ENCODE measurements around the gene ZHX3. TPM values are rescaled to one million over a fixed set of nuclear protein-coding genes. Genes with fewer than 3 reads are reported as not detected.

ZHX3 gene, protein sequence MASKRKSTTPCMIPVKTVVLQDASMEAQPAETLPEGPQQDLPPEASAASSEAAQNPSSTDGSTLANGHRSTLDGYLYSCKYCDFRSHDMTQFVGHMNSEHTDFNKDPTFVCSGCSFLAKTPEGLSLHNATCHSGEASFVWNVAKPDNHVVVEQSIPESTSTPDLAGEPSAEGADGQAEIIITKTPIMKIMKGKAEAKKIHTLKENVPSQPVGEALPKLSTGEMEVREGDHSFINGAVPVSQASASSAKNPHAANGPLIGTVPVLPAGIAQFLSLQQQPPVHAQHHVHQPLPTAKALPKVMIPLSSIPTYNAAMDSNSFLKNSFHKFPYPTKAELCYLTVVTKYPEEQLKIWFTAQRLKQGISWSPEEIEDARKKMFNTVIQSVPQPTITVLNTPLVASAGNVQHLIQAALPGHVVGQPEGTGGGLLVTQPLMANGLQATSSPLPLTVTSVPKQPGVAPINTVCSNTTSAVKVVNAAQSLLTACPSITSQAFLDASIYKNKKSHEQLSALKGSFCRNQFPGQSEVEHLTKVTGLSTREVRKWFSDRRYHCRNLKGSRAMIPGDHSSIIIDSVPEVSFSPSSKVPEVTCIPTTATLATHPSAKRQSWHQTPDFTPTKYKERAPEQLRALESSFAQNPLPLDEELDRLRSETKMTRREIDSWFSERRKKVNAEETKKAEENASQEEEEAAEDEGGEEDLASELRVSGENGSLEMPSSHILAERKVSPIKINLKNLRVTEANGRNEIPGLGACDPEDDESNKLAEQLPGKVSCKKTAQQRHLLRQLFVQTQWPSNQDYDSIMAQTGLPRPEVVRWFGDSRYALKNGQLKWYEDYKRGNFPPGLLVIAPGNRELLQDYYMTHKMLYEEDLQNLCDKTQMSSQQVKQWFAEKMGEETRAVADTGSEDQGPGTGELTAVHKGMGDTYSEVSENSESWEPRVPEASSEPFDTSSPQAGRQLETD
- polyA plus RNA-seq (2012; ENCODE audit: low read depth, missing spikeins): 3.0 TPM

DNA sequence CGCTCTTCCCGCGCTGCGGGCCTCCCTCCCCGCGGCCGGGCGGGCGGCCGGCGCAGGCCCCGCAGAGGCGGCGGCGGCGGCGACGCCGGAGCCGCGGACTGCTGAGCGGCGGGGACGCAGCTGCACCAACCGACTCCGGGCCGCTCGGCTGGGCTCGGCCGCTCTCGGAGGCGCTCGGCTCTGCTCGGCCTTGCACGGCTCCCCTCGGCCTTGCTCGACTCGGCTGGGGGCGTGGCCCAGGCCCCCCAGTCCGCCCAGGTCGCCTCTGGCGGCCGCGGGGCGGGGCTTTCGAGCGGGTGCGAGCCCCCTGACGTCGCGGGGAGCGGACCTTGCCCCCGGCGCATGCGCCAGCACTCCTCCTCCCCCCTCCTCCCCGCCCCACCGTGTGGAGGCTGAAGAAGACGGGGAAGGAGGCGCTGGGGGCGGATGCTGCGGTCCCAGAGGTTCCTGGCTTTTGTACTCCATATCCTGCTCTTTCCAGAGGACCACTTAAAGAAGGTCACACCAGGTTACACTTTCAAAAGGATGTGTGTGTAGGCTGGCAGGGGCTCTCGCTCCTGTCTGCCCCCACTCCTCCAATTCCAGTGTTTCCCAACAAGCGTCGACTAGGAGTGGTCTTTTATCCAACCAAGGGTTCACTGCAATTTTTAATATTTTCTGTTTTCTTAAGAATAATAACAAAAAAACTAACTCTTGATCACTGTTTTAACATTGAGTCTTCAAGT is at the start of gene ZHX3:
ZHX3 (minus strand) TSS at position 186 of the 725 bp plus-strand sequence. CDS start 112,815 bp downstream, outside the sequence.
- DNase-seq (ENCODE audit: insufficient read length, low spot score) (peak; percentile 96), FAIRE-seq (peak; percentile 97)
- TF ChIP-seq POLR2A (IDR thresholded peaks at IDR 0.05; ENCODE audit: low read depth, low read length) (peak; percentile 36; the same call in 1 of the 2 replicates), SPI1 (IDR thresholded peaks at IDR 0.05; ENCODE audit: low read depth, low read length) (no peak)

DNA sequence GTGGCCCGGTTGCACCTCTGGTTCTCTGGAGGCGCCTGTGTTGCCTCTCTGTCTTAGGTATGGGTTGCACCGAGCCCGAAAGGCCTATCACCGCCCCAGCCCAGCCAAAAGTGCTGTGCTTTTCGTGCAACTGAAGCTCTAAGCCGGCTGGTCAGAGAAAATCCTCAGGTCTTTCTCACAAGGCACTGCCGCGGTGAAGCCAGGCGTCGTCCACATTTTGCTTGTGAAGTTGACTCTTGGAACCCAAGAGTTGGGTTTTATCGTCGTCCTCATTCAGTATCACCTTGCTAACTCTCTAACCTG is 49.8 kb upstream of the ZHX3 start:
- DNase-seq (ENCODE audit: insufficient read length, low spot score) (no peak), FAIRE-seq (no peak)
- no peak for TF ChIP-seq POLR2A (IDR thresholded peaks at IDR 0.05; ENCODE audit: low read depth, low read length)

DNA sequence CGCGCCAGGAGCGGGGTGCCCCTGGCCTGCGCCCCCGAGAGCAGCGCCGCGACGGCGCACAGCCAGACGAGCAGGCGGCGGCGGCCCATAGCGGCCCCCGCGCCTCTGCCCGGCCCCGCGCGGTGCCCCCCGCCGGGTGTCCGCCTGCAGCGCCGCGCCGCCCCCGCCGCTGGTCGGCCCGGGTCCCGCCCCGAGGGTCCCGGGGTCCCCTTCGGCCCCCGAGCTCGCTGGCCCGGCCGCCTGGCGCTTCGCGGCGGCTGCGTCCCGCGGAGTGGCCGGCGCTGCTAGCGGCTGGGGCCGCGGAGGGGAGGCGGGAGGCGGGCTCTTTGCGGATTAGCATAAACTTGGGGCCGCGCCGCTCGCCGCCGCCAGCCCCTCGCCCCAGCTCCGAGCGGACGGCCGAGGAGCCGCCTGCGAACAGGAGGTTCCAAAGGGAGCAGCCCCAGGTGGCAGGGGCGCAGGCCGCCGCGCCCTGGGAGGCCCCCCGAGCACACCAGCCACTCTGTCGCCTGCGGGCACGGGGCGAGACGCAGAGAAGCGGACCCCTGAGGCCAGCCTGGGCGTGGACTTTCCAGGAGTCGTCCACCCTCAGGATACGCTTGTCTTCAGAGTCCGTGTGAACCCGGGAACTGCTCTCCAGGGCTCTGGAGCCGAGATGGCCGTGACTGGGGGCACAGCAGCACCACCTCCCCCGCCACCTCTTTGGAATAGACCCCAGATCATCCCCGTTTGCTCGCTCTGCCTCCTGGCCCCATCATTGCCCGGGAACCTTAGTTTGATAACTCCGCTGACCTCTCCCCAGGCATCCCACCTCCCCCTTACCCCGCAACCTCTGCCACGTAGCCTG is 49.2 kb upstream of the ZHX3 start, which contains the start of gene EMILIN3:
EMILIN3 (minus strand) TSS at position 273 of the 847 bp plus-strand sequence; CDS start at position 89, 184 bp downstream.
- TF ChIP-seq POU2F2 (IDR thresholded peaks at IDR 0.05; ENCODE audit: low read depth, low read length) (no peak), POLR2AphosphoS5 (IDR thresholded peaks at IDR 0.05; ENCODE audit: low read depth, low read length) (no peak), SPI1 (IDR thresholded peaks at IDR 0.05; ENCODE audit: low read depth, low read length) (no peak), POLR2A (IDR thresholded peaks at IDR 0.05; ENCODE audit: low read depth, low read length) (no peak), TAF1 (IDR thresholded peaks at IDR 0.05; ENCODE audit: low read depth, low read length) (no peak), PAX5 (IDR thresholded peaks at IDR 0.05; ENCODE audit: insufficient read depth, low read length, severe bottlenecking) (no peak)
- DNase-seq (ENCODE audit: insufficient read length, low spot score) (no peak), FAIRE-seq (no peak)

DNA sequence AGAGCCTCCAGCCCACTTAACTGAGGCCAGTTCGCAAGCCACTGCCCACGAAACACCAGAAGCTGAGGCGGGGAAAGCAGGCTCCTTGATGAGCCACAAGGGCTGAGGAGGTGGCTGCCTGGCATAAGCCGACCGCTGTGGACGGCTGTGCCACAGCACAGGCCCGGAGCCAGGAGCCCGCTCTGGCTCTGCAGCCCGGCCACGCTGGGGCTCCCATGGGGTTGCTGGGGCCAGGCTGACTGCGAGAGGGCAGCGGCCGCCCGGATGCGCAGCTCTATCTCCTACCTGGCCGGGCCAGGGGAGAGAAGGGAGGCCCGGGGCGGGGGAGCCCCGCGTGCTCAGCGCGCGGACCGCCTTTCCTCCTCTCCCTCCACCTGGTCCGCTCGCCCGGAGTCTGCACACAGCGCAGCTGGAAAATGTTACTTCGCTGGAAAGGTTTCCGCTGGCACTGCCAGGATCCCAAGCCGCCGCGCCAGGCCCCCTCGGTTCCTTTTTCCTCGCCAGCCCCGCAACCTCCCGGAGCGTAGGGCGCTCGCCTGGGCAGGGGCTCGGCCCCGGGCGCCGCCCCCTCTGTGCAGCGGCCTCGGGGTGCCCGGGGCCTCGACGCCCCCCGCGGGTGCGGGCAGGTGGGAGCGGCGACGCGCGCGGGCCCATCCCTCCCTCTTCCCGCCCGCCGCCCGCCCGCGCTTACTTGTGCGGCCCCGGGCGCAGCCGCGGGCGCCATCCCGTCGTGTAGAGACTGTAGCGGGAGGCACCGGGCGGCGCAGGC is 48.4 kb upstream of the ZHX3 start:
- DNase-seq (ENCODE audit: insufficient read length, low spot score): no peak
- FAIRE-seq: no peak
- no peak for TF ChIP-seq PAX5 (IDR thresholded peaks at IDR 0.05; ENCODE audit: insufficient read depth, low read length, severe bottlenecking)
- TF ChIP-seq SPI1 (IDR thresholded peaks at IDR 0.05; ENCODE audit: low read depth, low read length): no peak
- no peak for TF ChIP-seq TAF1 (IDR thresholded peaks at IDR 0.05; ENCODE audit: low read depth, low read length)
- TF ChIP-seq POLR2AphosphoS5 (IDR thresholded peaks at IDR 0.05; ENCODE audit: low read depth, low read length): no peak

DNA sequence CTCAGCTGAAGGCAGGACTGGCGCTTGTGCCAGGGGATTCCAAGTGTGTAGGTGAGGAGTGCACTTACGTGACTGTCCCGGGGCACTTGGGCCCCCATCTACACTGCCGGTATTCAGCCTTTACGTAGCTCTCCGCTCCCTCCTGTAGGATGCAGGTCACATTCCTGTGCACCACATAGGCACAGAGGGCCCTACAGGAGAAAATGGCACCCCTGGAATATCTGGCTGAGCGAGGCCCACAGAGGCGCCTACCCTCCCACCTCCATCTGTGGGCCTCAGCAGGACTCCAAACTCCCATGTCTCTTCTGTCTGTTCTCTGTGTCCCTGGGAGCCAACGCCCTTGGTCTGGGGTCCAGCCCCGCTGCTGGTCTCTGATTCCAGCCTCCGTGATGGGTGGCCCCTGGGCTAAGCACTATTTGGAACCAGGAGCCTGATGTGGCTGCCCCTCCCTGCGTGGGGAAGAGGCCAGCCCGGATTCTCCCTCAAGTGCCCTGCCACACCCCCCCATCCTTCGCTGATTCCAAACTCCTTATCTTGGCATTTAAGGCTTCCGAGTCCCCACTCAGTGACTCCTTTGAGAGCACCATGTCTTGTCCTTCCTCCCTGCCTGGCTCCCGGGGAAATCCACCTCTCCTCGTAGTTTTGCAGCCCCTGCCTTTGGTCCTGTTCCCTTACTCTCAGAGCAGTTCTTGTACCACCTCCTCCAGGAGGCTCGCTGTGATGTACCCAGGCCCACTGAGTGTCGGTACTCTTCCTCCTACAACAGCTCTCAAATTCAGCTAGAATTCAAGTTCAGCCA is 47.6 kb upstream of the ZHX3 start:
- no peak for DNase-seq (ENCODE audit: insufficient read length, low spot score)
- TF ChIP-seq POLR2AphosphoS5 (IDR thresholded peaks at IDR 0.05; ENCODE audit: low read depth, low read length): no peak
- TF ChIP-seq PAX5 (IDR thresholded peaks at IDR 0.05; ENCODE audit: insufficient read depth, low read length, severe bottlenecking): no peak
- TF ChIP-seq POLR2A (IDR thresholded peaks at IDR 0.05; ENCODE audit: low read depth, low read length): no peak
- FAIRE-seq: no peak

DNA sequence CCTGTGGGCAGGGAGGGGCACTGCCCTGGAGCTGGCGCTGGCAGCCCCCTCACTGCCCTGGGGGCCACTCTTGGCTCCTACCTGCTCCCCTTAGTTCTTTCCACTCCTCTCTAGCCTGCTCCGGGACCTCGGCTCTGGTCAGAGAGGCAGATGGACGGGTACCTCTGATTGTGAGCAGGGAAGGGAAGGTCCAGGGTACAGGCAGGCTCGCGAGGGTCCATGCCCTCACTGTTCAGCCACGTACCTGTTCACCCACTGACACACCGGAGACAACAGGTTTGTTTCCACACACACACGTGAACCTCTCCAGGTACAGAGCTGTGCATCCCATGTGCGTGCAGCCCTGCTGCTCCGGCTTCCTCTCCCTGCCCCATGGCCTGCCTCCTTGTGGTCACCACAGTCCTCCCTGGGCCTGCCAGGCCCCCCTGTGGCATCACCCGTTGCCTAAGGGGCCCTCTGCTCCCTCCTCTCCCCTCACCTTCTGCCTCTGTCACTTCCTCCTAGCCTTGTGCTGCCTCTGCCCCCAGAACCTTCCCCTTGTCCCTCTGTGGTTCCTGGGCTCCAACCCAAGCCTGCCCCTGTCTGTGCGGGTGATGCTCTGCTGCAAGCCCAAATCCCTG is 46.8 kb upstream of the ZHX3 start:
- FAIRE-seq: no peak
- no peak for DNase-seq (ENCODE audit: insufficient read length, low spot score)
- no peak for TF ChIP-seq POLR2AphosphoS5 (IDR thresholded peaks at IDR 0.05; ENCODE audit: low read depth, low read length)
- TF ChIP-seq POU2F2 (IDR thresholded peaks at IDR 0.05; ENCODE audit: low read depth, low read length): no peak
- TF ChIP-seq TAF1 (IDR thresholded peaks at IDR 0.05; ENCODE audit: low read depth, low read length): no peak
- no peak for TF ChIP-seq SPI1 (IDR thresholded peaks at IDR 0.05; ENCODE audit: low read depth, low read length)
- TF ChIP-seq POLR2A (IDR thresholded peaks at IDR 0.05; ENCODE audit: low read depth, low read length): no peak
- TF ChIP-seq PAX5 (IDR thresholded peaks at IDR 0.05; ENCODE audit: insufficient read depth, low read length, severe bottlenecking): no peak

DNA sequence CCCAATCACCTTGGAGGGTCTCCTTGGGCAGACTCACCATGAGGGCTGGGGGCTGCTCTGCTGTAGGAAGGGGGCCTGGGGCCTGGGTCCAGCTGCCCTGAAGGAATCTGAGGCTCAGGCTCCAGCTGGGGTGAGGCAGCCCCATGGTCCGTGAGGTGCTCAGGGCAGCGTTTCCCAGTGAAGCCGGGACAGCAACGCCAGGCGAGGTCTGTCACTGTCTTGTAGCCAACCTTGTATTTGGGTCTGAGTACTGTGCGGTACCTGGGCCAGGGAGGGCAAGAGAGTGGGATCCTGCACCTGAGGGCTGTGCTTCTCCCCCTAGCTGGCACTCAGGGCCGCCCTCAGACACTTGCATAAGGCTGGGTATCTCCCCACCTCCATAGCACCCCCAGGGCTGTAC is 46.1 kb upstream of the ZHX3 start:
- no peak for FAIRE-seq
- no peak for TF ChIP-seq POLR2AphosphoS5 (IDR thresholded peaks at IDR 0.05; ENCODE audit: low read depth, low read length)
- TF ChIP-seq POLR2A (IDR thresholded peaks at IDR 0.05; ENCODE audit: low read depth, low read length): no peak
- TF ChIP-seq PAX5 (IDR thresholded peaks at IDR 0.05; ENCODE audit: insufficient read depth, low read length, severe bottlenecking): no peak
- no peak for TF ChIP-seq SPI1 (IDR thresholded peaks at IDR 0.05; ENCODE audit: low read depth, low read length)
- no peak for TF ChIP-seq TAF1 (IDR thresholded peaks at IDR 0.05; ENCODE audit: low read depth, low read length)
- no peak for TF ChIP-seq POU2F2 (IDR thresholded peaks at IDR 0.05; ENCODE audit: low read depth, low read length)
- DNase-seq (ENCODE audit: insufficient read length, low spot score): no peak

Measured in GM12891 (cell line).